GM12874 (cell line): ENCODE results near the gene HS6ST2.

Source experiments
- TF ChIP-seq, protein P1 (sequence below): IDR thresholded peaks from 2 replicates; pipeline ENCODE4 v1.5.1; 2011; ENCODE audit warnings: low read depth, mild to moderate bottlenecking, control low read depth, low read length, moderate library complexity; ENCODE audit not compliant: insufficient read depth

HS6ST2 gene

DNA sequence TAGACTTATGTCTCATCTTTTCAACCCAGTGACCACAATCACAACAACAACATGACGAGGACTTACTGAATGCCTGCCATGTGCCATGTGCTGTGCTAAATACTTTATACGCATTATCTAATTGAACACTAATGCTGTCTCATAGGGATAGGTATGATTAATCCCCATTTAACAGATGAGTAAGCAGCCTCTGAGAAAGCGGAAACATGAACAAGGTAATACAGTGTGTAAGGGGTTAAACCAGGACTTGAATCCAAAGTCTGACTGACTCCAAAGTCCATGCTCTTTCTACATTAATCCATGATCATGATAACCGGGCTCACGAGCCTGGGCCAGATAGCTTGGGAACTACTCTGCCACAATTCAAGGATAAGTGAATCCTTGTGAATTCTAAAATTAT lies 364.3 kb downstream of the HS6ST2 start:
- TF ChIP-seq, protein P1, sequence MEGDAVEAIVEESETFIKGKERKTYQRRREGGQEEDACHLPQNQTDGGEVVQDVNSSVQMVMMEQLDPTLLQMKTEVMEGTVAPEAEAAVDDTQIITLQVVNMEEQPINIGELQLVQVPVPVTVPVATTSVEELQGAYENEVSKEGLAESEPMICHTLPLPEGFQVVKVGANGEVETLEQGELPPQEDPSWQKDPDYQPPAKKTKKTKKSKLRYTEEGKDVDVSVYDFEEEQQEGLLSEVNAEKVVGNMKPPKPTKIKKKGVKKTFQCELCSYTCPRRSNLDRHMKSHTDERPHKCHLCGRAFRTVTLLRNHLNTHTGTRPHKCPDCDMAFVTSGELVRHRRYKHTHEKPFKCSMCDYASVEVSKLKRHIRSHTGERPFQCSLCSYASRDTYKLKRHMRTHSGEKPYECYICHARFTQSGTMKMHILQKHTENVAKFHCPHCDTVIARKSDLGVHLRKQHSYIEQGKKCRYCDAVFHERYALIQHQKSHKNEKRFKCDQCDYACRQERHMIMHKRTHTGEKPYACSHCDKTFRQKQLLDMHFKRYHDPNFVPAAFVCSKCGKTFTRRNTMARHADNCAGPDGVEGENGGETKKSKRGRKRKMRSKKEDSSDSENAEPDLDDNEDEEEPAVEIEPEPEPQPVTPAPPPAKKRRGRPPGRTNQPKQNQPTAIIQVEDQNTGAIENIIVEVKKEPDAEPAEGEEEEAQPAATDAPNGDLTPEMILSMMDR = no peak

- TF ChIP-seq, protein P1 = peak; percentile 31; the same call in 1 of the 2 replicates
Measured at GRCh38 chrX:132592880-132593279, 365.5 kb downstream of the HS6ST2 start.

DNA sequence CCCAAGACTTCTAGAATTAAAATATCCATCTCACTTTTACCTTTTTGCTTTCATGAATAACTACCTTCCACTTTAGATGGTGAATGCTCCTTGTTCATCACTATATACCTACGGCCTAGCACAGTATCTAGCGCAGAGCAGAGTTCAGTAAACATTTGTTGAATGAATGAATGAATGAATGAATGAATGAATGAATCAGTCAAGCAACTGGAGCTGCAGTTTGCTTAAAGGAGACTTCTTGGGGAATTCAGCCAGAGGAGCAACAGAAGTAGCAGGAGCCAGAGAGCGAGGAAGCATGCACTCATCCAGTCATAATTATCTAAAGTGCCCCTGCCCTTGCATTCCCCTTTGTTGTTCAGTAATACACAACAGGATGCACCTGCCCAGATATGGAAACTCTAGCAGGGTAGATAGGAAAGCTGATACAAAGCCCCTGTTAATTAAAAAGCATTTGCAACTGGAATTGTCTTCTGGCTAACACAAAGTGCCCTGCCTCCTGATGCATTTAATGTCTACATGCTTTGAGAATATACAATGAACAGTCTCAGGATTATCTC lies 366.6 kb downstream of the HS6ST2 start:
- TF ChIP-seq, protein P1 = no peak

DNA sequence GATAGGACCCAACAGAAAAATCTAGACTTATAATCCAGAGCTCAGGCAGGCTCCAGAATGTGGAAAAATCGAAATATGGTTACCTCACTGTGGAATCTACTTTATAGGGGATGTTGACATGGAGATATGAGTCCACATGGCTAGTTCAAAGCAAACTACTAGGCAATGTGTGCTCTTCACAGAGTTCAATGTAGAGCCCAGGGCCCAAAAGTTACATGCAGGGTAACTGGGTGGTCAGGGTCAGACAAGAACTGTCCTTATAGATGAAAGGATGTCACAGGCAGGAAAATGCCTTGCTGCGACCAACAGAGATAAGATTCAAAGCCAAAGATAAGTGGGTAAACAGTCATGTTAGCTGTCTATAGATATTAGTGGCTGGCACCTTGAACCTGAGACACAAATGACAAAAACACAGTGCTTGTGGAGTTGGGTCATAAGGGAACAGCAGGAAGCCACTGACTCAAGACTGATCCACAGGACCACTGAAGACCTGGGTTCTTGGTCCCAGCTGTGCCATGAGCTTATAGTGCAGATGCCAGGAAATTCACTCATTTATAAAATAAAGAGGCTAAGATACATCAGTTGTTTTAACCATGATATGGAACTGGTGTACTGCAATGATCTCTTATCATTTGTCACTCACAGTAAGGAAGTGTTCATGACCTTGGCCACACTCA lies 367.9 kb downstream of the HS6ST2 start:
- TF ChIP-seq, protein P1 = no peak

- TF ChIP-seq, protein P1 = no peak
Measured at GRCh38 chrX:132584936-132585335, 373.5 kb downstream of the HS6ST2 start.

- TF ChIP-seq, protein P1 = no peak
Measured at GRCh38 chrX:132576939-132577338, 381.5 kb downstream of the HS6ST2 start.
